ENCODE measurements around the gene ZNF543. TPM values are rescaled to one million over a fixed set of nuclear protein-coding genes. Genes with fewer than 3 reads are reported as not detected.
A peak's percentile ranks its signal among the peaks of the same experiment; 100 is the strongest.
"Not testable (repeated sequence)": the region's sequence is repeated elsewhere in the genome, so short reads cannot be mapped to it uniquely, and the experiment has no call there.

The ZNF543 gene
- total RNA-seq (13.8 TPM), polyA plus RNA-seq (ENCODE audit: insufficient read depth in 1 of 8, insufficient read length in 8 of 8, low replicate concordance in 1 of 8) (1 to 10 TPM; 4.4 to 7.3 (median 5.5) TPM)
- long read RNA-seq, donor 1, partial matches to known transcripts, result 0 of 3 reads
- long read RNA-seq, donor 1, other reads (novel, unspliced or antisense), result 0 of 3 reads
- long read RNA-seq, donor 2, result 0 reads
- long read RNA-seq, donor 3, partial matches to known transcripts, result 0 of 4 reads
- long read RNA-seq, donor 3, other reads (novel, unspliced or antisense), result 0 of 4 reads
- long read RNA-seq, donor 4, partial matches to known transcripts, result 0 of 3 reads
- long read RNA-seq, donor 4, other reads (novel, unspliced or antisense), result 0 of 3 reads
- long read RNA-seq, donor 5, partial matches to known transcripts, result 0 of 4 reads
- long read RNA-seq, donor 5, other reads (novel, unspliced or antisense), result 0 of 4 reads
- long read RNA-seq, donor 6, partial matches to known transcripts, result 0 of 1 reads
- long read RNA-seq, donor 6, other reads (novel, unspliced or antisense), result 0 of 1 reads
- long read RNA-seq, donor 7, result 0 reads
- long read RNA-seq, donor 8, partial matches to known transcripts, result 0 of 2 reads
- long read RNA-seq, donor 8, other reads (novel, unspliced or antisense), result 0 of 2 reads
- long read RNA-seq, donor 9, partial matches to known transcripts, result 0 of 2 reads
- long read RNA-seq, donor 9, other reads (novel, unspliced or antisense), result 0 of 2 reads
- long read RNA-seq, donor 10, result 0 reads
- long read RNA-seq, donor 11, partial matches to known transcripts, result 0 of 4 reads
- long read RNA-seq, donor 11, other reads (novel, unspliced or antisense), result 0 of 4 reads

GRCh38 chr19:57320180-57321084 lies at the start of gene ZNF543:
ZNF543 (plus strand) TSS chr19:57320472; CDS start chr19:57320854, 382 bp downstream.
- Histone ChIP-seq H3K27me3 (ENCODE audit: control insufficient read depth, insufficient read depth, low read length) (peaks cover 18% of the 10 kb centered on the region), H3K4me3 (ENCODE audit: low read length) (peak within 1 kb of the TSS; percentile 92), H3K9me3 (replicated peaks; ENCODE audit: control insufficient read depth, low read depth, low read length) (no peaks in the 10 kb centered on the region), H3K36me3 (ENCODE audit: control insufficient read depth, insufficient read depth, low read length) (peaks cover 24% of the 10 kb centered on the region), H3K27ac (ENCODE audit: low read length) (peak within 1 kb of the TSS; percentile 94), H3K4me1 (ENCODE audit: control insufficient read depth, insufficient read depth, low read length) (peaks cover 12% of the 10 kb centered on the region)
- WGBS (ENCODE audit: insufficient coverage), result 0% methylated on average over 66 of the region's 71 CpGs
- peak; percentile 99 for DNase-seq

GRCh38 chr19:57271280-57271679 lies 49.0 kb upstream of the ZNF543 start:
- H3K4me3 ChIP-seq (ENCODE audit: low read length), result no peak overlapping the region
- H3K27me3 ChIP-seq (ENCODE audit: control insufficient read depth, insufficient read depth, low read length), result no peaks in the 10 kb centered on the region
- no peak overlapping the region for H3K27ac ChIP-seq (ENCODE audit: low read length)
- no peaks in the 10 kb centered on the region for H3K36me3 ChIP-seq (ENCODE audit: control insufficient read depth, insufficient read depth, low read length)
- no peaks in the 10 kb centered on the region for H3K9me3 ChIP-seq (replicated peaks; ENCODE audit: control insufficient read depth, low read depth, low read length)
- 88% methylated on average over 6 of the region's 8 CpGs for WGBS (ENCODE audit: insufficient coverage)
- no peak for DNase-seq
- no peaks in the 10 kb centered on the region for H3K4me1 ChIP-seq (ENCODE audit: control insufficient read depth, insufficient read depth, low read length)

GRCh38 chr19:57273014-57273413 lies 47.3 kb upstream of the ZNF543 start:
- Histone ChIP-seq H3K4me1 (ENCODE audit: control insufficient read depth, insufficient read depth, low read length) (no peaks in the 10 kb centered on the region), H3K4me3 (ENCODE audit: low read length) (no peak overlapping the region), H3K27ac (ENCODE audit: low read length) (no peak overlapping the region), H3K27me3 (ENCODE audit: control insufficient read depth, insufficient read depth, low read length) (no peaks in the 10 kb centered on the region), H3K9me3 (replicated peaks; ENCODE audit: control insufficient read depth, low read depth, low read length) (no peaks in the 10 kb centered on the region), H3K36me3 (ENCODE audit: control insufficient read depth, insufficient read depth, low read length) (no peaks in the 10 kb centered on the region)
- DNase-seq, result no peak
- WGBS (ENCODE audit: insufficient coverage), result no CpG with 5 or more reads among the region's 1 CpG

- Histone ChIP-seq H3K36me3 (ENCODE audit: control insufficient read depth, insufficient read depth, low read length) (no peaks in the 10 kb centered on the region), H3K9me3 (replicated peaks; ENCODE audit: control insufficient read depth, low read depth, low read length) (no peaks in the 10 kb centered on the region), H3K27me3 (ENCODE audit: control insufficient read depth, insufficient read depth, low read length) (no peaks in the 10 kb centered on the region), H3K4me3 (ENCODE audit: low read length) (no peak overlapping the region), H3K4me1 (ENCODE audit: control insufficient read depth, insufficient read depth, low read length) (peaks cover 5% of the 10 kb centered on the region), H3K27ac (ENCODE audit: low read length) (no peak overlapping the region)
- WGBS (ENCODE audit: insufficient coverage), result no CpG with 5 or more reads among the region's 1 CpG
- no peak for DNase-seq
These were observed 43.8 kb upstream of the ZNF543 start for GRCh38 chr19:57276430-57276829.

- WGBS (ENCODE audit: insufficient coverage), result 100% methylated on average over 2 of the region's 2 CpGs
- H3K9me3 ChIP-seq (replicated peaks; ENCODE audit: control insufficient read depth, low read depth, low read length); H3K4me3 ChIP-seq (ENCODE audit: low read length); DNase-seq; H3K27me3 ChIP-seq (ENCODE audit: control insufficient read depth, insufficient read depth, low read length); H3K27ac ChIP-seq (ENCODE audit: low read length): not testable (repeated sequence)
- peaks cover 15% of the 10 kb centered on the region for H3K4me1 ChIP-seq (ENCODE audit: control insufficient read depth, insufficient read depth, low read length)
- peaks cover 11% of the 10 kb centered on the region for H3K36me3 ChIP-seq (ENCODE audit: control insufficient read depth, insufficient read depth, low read length)
These were observed 41.8 kb upstream of the ZNF543 start for GRCh38 chr19:57278481-57278880.

GRCh38 chr19:57279418-57280164 lies 40.7 kb upstream of the ZNF543 start:
- peaks cover 15% of the 10 kb centered on the region for H3K4me1 ChIP-seq (ENCODE audit: control insufficient read depth, insufficient read depth, low read length)
- peak; percentile 99 for DNase-seq
- no peaks in the 10 kb centered on the region for H3K9me3 ChIP-seq (replicated peaks; ENCODE audit: control insufficient read depth, low read depth, low read length)
- H3K36me3 ChIP-seq (ENCODE audit: control insufficient read depth, insufficient read depth, low read length), result peaks cover 20% of the 10 kb centered on the region
- no peaks in the 10 kb centered on the region for H3K27me3 ChIP-seq (ENCODE audit: control insufficient read depth, insufficient read depth, low read length)
- H3K4me3 ChIP-seq (ENCODE audit: low read length), result peak overlapping the region; percentile 99
- under 1% methylated on average over 19 of the region's 25 CpGs for WGBS (ENCODE audit: insufficient coverage)
- peak overlapping the region; percentile 100 for H3K27ac ChIP-seq (ENCODE audit: low read length)

- Histone ChIP-seq H3K9me3 (replicated peaks; ENCODE audit: control insufficient read depth, low read depth, low read length) (no peaks in the 10 kb centered on the region), H3K36me3 (ENCODE audit: control insufficient read depth, insufficient read depth, low read length) (peaks cover 28% of the 10 kb centered on the region), H3K4me1 (ENCODE audit: control insufficient read depth, insufficient read depth, low read length) (peaks cover 15% of the 10 kb centered on the region), H3K27ac (ENCODE audit: low read length) (peak within 1 kb of the TSS; percentile 100), H3K27me3 (ENCODE audit: control insufficient read depth, insufficient read depth, low read length) (no peaks in the 10 kb centered on the region), H3K4me3 (ENCODE audit: low read length) (peak within 1 kb of the TSS; percentile 99)
- WGBS (ENCODE audit: insufficient coverage), result under 1% methylated on average over 71 of the region's 71 CpGs
- DNase-seq, result peak; percentile 99
These were observed 39.9 kb upstream of the ZNF543 start, which contains the start of gene ZNF460 for GRCh38 chr19:57280165-57280961. ZNF460 (plus strand) TSS chr19:57280485; CDS start chr19:57280807, 322 bp downstream.

- DNase-seq, result peak; percentile 54
- peak overlapping the region; percentile 100 for H3K27ac ChIP-seq (ENCODE audit: low read length)
These were observed 39.3 kb upstream of the ZNF543 start for GRCh38 chr19:57280962-57281400.

More at GRCh38 chr19:57280962-57281400, 39.3 kb upstream of the ZNF543 start:
- WGBS (ENCODE audit: insufficient coverage), result 0% methylated on average over 5 of the region's 6 CpGs
- H3K9me3 ChIP-seq (replicated peaks; ENCODE audit: control insufficient read depth, low read depth, low read length), result no peaks in the 10 kb centered on the region
- peaks cover 33% of the 10 kb centered on the region for H3K36me3 ChIP-seq (ENCODE audit: control insufficient read depth, insufficient read depth, low read length)
- peak overlapping the region; percentile 99 for H3K4me3 ChIP-seq (ENCODE audit: low read length)
- no peaks in the 10 kb centered on the region for H3K27me3 ChIP-seq (ENCODE audit: control insufficient read depth, insufficient read depth, low read length)
- peaks cover 15% of the 10 kb centered on the region for H3K4me1 ChIP-seq (ENCODE audit: control insufficient read depth, insufficient read depth, low read length)

Measured in muscle of leg (tissue), 16 donors.